HG02588 (cell line): ENCODE measurements around the gene EPHB1.

Experiments used
- ATAC-seq: cut with Tn5 transposase; IDR thresholded peaks from one replicate; pipeline ENCODE4 v1.9.1; 2021; ENCODE audit warnings: mild to moderate bottlenecking, moderate library complexity; ENCODE audit not compliant: unreplicated experiment

EPHB1 gene

GRCh38 chr3:134804508-134805480, 9.7 kb downstream of the EPHB1 start:
- ATAC-seq: no peak

- ATAC-seq: no peak
Observed at GRCh38 chr3:134807189-134807588, 12.1 kb downstream of the EPHB1 start.

DNA sequence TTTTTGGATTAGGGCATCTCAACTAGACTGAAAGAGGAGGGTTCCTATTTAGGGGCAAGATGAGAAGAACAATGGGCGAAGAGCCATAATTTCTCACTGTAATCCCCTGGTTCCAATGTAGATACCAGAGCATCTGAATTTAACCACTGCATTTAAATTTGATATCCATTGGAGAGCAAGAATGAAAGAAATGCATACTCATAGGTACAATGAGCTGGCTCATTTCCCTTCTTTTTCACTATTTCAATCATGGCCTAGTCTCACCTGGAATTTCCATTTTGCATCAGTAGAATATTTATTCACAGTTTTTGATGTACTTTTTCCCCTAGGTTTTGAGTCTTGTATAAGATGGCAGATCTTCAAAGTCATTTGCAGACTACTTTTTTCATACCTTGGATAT, 13.8 kb downstream of the EPHB1 start:
- no peak for ATAC-seq

GRCh38 chr3:134809427-134810051, 14.5 kb downstream of the EPHB1 start:
- no peak for ATAC-seq

- ATAC-seq: peak; percentile 39
Observed at GRCh38 chr3:134810052-134810435, 15.0 kb downstream of the EPHB1 start.

GRCh38 chr3:134810850-134811249, 15.8 kb downstream of the EPHB1 start:
- no peak for ATAC-seq

- no peak for ATAC-seq
Observed at GRCh38 chr3:134813618-134814017, 18.6 kb downstream of the EPHB1 start.

GRCh38 chr3:134815519-134815918, 20.5 kb downstream of the EPHB1 start:
- ATAC-seq: no peak

GRCh38 chr3:134816623-134817022, 21.6 kb downstream of the EPHB1 start:
- no peak for ATAC-seq

DNA sequence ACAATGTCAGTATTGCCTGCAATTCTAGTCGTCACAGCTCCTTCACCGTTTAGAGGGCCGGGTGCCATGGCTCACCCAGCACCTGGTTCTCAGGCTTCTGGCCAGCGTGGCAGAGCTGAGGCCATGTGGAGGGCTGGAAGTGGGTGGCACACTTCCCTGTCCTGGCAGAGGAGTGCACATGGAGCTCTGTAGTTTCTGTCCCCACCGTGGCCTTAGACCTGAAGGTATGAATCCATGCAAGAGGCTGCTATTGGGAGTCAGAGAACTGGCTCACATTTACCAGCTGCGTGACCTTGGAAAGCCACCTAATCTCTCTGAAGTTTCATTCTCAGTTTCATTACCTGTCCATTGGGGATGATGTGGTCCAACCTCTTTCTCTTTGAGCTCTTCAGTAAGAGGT, 22.2 kb downstream of the EPHB1 start:
- peak; percentile 61 for ATAC-seq

GRCh38 chr3:134820994-134821393, 25.9 kb downstream of the EPHB1 start:
- no peak for ATAC-seq

- ATAC-seq: no peak
Observed at GRCh38 chr3:134822090-134822489, 27.0 kb downstream of the EPHB1 start.

- ATAC-seq: no peak
Observed at GRCh38 chr3:134823679-134824078, 28.6 kb downstream of the EPHB1 start.

DNA sequence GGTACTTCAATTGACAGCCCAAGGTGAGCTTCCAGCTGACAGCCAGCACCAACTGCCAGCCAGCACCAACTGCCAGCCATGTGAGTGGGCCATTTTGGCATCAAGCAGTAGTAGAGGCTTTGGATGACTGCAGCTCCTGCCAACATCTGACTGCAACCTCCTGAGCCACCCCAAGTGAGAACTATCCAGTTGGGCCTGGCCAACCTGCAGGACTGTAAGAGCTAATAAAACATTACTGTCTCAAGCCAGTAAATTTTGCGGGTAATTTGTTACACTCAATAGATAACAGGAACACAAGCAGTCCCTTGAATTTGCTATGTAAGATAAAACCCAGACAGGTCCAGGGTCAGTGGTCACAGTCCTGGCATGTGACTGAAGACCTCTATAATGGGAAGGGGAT, 29.7 kb downstream of the EPHB1 start:
- ATAC-seq: no peak

DNA sequence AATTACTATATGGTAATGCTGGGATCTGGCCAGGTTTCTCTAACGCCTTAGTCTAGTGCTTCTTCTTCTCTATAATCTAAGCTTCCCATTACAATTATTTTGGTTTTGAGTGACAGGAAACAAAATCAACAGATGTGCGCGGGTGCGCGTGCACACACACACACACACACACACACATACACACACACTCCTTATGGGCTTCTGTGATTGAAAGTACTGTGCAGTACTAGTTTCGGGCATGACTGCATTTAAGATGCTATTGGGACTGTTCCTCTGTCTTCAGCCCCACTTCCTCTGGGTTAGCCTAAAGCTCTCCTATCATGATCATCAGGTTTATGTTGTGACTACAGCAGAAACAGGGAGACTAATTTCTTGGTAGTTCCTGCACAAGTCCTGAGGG, 32.2 kb downstream of the EPHB1 start:
- ATAC-seq: peak; percentile 49

DNA sequence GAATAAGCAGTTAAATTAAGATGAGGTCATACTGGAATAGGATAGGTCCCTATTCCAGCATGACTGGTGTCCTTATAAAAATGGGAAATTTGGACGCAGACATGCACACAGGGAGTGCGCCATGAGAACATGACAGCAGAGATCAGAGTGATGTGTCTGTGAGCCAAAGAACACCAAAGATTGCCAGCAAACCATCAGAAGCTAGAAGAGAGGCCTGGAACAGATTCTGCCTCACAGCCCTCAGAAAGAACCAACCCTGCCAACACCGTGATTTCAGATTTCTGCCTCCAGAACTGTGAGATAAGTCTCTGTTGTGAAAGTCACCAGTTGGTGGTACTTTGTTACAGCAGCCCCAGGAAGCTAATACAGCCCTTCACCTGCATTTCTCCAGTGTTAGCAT, 34.7 kb downstream of the EPHB1 start:
- no peak for ATAC-seq

DNA sequence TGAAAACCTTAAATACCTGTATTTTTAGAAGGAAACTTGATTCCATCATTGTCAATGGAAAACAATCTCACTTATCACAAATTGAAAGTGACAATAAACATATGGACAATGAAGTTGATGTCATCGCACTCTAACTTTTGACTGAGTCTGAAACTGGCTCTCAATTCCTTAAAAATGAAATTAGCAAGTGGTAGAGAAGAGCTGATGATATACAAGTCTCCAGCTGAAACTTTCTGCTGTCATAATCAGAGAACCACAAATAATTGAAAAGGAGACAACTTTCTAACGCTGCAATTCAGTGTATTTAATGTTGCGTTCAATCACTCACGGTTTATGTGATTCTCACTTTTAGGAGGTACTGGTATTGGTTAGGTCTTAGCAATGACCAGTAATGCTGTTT, 37.5 kb downstream of the EPHB1 start:
- ATAC-seq: no peak

GRCh38 chr3:134833453-134834163, 38.5 kb downstream of the EPHB1 start:
- ATAC-seq: peak; percentile 50

DNA sequence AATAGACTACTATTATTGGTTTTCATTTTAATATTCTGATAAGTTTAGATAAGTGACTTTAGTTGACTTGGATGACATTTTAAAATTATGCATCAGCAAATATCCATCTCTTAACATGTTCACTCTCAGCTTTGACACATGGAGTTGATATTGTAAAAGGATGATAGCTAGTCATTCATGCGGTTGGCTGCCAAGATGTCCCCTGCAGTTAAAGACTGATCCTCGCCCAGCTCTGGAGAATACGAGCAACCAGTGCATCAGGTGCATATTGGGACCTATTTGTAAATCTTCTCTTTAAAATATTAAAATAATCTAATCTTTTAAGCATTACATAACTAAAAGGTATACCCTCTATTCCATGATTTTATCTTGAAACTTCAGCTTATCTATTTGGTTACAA, 41.9 kb downstream of the EPHB1 start:
- ATAC-seq: no peak

- no peak for ATAC-seq
Observed at GRCh38 chr3:134838599-134838998, 43.5 kb downstream of the EPHB1 start.

- no peak for ATAC-seq
Observed at GRCh38 chr3:134839422-134839821, 44.4 kb downstream of the EPHB1 start.

DNA sequence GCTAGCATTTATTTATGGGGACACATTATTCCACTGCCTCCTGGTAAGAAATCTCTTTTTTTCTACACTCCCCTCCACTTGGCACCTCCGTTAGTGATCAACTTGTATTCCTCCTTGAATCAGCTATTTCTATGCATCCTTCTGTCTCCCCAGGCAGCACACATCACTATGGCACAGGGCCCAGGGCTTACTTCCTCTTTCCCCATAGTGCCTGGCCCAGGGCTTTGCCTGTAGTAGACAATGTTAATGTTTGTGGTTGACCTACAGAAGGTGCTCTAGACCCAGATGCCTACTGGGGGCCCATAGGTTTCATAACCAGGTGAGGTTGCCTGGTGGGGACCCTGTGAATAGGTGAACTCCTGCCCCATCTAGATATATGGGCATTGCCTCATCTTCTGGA, 44.9 kb downstream of the EPHB1 start:
- no peak for ATAC-seq
